Measurements from ENCODE around the gene FGFBP2.
"Not testable (repeated sequence)": the region's sequence is repeated elsewhere in the genome, so short reads cannot be mapped to it uniquely, and the experiment has no call there.

FGFBP2 gene

DNA sequence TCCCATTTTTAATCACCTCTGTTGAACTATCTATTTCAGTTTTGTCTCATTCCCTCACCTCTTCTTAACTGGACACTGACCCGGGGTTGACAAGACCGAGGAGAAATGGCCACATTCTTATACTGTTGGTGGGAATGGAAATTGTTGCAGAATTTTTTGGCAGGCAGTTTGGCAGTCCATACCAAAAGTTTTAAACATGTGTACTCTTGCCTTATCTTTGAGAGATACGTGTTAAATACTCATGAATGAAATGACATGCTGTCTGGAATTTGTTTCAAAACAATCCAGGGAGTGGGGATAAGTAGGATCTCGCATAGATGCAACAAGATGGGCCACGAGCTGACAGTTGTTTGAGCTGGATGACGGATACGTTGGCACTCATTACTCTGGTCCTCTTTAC is 36.5 kb downstream of the FGFBP2 start:
- DNase-seq = no peak

DNA sequence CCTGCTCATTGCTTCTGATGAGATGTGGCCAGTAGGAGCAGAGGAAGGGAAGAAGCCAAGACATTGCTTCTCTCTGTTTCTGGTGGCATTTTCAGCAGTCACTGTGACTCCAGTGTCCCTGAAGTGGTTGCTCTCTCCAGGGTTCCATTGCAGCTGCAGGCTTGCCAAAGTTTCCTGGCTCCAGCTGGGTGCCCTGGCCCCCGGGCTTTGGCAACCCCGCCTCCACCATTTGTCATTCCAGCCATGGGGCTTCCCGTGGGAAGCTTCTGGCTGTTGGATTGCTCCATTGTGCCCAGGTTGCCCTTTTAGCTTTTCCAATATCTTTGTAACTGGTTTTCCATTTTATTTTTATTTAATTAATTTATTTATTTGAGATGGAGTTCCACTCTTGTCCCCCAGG is 37.1 kb downstream of the FGFBP2 start:
- DNase-seq = no peak

DNA sequence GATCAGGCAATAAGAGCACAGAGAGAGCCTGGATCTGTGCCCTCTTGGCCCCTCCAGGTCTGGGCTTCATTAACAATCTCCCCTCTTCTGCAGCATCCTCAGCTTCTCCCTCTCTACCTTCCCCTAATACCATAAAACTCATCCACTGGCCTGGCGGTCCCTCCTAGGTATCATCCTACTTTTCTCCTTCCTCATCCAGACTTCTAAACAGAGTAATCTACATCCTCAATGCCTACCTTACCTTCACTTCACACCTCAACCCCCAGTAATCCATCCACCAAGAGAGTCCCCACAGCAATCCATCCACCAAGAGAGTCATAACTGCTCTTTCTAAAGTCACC is 41.4 kb downstream of the FGFBP2 start:
- DNase-seq = no peak

DNA sequence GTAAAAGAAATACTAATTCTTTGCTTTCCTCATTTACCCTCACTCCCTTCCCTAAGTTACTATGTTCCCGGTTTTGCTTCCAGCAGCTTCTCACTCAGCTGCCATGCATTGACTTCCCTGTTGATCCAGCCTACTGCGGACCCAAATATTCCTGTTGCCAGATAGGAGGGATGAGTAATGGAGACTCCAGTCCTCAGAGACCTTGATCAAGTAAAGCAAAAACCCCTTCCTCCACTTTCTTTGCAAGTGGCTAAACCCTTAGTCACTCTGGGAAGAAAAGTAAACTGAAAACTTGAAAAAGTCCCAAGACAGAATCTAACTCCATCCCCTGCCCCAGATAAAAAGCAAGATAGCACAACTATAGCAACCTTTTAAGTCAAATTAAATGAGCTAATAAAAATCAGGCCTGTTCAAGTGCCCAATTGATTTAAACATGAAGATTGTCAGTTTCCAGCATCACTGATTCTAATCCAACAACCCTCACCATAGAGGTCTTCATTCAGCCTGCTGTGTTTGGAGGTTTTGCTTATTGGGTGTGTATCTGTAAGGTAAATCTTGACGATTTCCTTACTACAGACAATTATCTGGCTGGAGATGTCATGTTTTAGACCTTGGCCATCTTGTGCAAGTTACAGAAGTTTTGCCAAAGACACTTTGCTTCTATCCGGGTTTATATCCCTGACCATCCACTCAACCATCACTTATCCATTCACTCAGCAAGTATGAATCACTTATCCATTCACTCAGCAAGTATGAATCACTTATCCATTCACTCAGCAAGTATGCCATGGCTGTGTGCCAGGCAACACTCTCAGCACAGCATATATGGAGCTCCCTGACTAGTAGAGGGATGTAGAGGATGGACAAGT is 42.0 kb downstream of the FGFBP2 start:
- no peak for DNase-seq

DNA sequence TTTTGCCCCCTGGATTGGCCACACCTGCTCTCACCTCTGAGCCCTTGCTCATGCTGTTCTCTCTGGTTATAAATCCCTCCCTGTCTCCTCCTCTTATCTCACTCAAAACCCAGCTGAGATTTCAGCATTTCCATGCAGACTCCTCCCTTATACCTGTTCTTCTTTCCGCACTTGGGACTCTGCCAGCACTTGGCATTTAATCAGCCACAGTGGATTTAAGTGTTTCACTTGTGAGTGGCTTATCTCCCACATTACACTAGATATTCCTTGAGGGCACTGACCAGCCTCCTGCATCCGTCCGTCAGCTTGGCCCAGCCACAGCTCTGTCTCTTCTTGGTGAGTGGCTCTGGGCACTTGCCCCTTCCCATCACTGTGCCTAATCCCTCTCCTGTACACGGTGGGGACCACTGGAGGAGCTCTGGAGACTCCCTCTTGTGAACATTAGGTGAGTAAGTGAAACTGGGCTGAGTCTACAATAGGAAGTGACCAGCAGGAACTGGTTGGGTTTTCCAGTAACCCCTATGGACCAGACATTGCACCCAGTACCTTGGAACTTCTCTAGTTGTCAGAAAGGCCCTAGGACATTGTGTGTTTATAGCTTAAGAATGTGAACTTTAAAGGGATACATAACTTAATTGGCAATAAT is 44.4 kb downstream of the FGFBP2 start:
- no peak for DNase-seq

DNA sequence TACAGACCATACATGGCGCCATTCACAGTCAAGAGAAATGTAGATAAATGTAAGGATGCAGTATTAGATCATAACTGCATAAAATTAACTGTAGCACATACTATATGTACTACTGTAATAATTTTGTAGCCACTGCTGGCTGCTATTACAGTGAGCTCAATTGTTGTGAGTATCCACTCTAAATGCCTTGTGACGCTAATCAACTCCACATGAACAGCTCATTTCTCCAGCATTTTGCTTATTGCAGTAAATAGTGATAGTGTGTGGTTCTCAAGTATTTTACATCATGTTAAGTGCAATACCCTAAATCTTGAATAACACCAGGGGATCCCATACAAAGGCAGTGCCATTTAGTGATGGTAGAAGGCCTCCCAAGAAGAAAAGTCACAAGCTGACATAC is 45.7 kb downstream of the FGFBP2 start:
- no peak for DNase-seq

DNA sequence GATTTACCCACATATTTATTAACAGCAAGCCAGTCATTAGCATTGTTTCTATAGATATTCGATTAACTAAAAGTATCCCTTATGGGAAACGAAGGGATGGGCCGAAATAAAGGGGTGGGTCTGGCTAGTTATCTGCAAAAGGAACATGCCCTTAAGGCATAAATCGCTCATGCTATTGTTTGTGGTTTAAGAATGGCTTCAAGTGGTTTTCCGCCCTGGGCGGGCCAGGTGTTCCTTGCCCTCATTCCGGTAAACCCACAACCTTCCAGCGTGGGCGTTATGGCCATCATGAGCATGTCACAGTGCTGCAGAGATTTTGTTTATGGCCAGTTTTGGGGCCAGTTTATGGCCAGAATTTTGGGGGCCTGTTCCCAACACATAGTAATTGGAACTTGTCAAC is 46.6 kb downstream of the FGFBP2 start:
- not testable (repeated sequence) for DNase-seq

DNA sequence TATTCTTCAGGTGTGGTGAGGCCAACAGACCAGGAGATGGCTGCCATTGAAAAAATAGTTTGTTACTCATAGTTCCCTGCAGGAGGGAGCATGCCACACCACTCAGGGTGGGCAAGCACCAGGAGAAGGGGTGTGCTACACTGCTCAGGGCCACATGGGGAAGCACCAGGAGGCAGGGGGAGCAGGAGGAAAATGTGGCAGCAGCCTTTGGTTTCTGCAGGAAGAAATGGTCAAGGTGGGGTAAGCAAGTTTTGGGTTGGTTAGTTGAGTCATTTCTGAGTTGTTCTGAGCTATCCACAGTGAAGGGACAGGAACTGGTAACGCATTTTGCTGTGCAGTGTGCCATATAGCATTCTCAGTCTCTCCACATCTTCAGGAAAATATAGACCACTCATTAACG is 48.2 kb downstream of the FGFBP2 start:
- no peak for DNase-seq

DNA sequence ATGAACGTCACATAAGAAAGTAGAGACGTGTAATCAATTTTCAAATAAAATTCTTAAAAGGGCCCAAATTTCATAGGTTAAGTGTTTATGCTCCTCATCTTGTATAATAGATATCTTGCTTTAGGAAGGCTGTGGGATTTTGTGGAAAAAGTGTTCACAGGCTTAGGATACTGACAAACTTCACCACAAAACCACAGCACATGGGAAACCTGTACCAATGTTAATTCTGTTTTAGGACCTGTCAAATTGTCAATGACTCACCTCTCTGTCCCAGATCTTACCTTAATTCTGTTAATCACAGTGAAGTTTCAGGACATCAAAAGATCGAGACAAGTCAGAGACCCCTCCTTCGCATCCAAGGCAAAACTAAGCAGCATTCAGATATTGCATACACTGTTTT is 48.7 kb downstream of the FGFBP2 start:
- DNase-seq = no peak

DNA sequence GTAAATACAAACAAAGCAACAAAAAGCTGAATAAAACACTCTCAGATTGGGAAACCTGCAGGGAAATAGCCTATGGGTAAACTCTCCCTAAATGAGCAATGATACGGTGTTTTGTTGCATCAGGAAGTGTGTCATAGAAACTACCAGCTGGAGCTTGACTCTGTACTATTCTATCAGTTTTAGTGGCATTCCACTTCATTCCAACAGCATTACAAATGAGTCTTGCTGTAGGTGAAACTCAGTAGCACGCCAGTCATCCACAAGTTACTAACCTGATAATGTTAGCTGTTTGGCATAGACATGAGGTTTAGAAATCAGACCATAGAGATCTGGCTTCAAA is 49.4 kb downstream of the FGFBP2 start:
- no peak for DNase-seq

DNA sequence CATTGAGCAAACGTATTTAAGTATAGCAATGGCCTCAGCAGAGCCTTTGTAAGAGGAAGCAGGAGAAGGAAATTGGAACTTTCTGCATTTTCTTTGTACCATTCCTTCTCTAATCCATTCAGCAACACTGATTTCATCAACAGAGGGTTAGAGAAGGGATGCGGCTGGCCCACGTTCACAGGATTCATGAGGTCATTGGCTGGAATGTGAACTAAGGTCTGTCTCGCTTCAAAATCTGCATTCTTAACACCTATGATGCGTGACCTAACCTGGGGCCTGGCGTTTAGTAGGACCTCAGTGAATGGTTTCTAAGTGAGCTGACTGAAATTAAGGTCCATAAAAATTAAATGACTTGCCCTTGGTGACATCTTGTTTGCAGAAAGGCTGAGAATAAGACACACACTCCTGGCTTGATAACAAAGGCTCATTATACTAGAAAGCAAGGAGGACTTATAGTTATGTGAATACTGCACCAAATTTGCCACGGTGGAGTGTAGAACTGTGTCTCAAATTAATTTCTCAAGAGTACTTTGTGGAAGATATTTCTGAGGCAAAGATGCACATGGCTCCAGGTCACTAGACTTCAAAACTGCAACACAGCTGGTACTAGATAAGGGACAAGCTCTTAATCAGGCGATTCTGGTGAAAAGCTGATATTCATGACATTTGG is 49.9 kb downstream of the FGFBP2 start:
- no peak for DNase-seq

DNA sequence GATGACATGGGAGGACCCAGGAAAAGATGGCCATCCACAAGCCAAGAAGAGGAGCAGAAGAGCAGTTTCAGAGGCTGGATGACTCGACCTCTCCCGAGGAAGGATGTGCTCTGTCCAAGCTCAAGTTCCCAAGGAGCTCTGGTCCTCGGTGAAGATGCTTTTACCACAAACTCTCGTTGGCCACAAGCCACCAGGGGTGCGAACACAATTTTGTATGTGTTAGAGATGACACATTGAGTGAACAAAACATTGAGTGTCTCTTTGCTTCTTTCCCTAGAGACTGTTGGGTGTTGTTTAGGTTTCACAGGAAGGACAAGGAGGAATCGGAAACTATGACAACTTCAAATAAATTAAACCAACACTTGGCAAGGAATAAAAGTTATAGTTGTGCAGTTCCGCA is 50.7 kb downstream of the FGFBP2 start:
- no peak for DNase-seq

Measured in NCI-H1417 treated with DMSO at 0.1 percent for 48 hours (cell line).